ENCODE data around the gene MAP2K5.

Gene MAP2K5

GRCh38 chr15:67828969-67829646 lies 286.6 kb downstream of the MAP2K5 start:
- DNase-seq = no peak

GRCh38 chr15:67829647-67830504 lies 287.4 kb downstream of the MAP2K5 start:
- no peak for DNase-seq

GRCh38 chr15:67831363-67831762 lies 288.9 kb downstream of the MAP2K5 start:
- DNase-seq = no peak

- no peak for DNase-seq
Observed at GRCh38 chr15:67832031-67832551, 289.6 kb downstream of the MAP2K5 start.

GRCh38 chr15:67832897-67833709 lies 290.6 kb downstream of the MAP2K5 start:
- no peak for DNase-seq

- DNase-seq = peak; percentile 64 to 66
Observed at GRCh38 chr15:67833710-67834511, 291.4 kb downstream of the MAP2K5 start.

GRCh38 chr15:67834581-67835296 lies 292.2 kb downstream of the MAP2K5 start:
- no peak for DNase-seq

GRCh38 chr15:67835297-67836133 lies 293.0 kb downstream of the MAP2K5 start:
- no peak for DNase-seq

- no peak for DNase-seq
Observed at GRCh38 chr15:67836134-67836455, 293.6 kb downstream of the MAP2K5 start.

GRCh38 chr15:67836477-67836876 lies 294.0 kb downstream of the MAP2K5 start:
- peak; percentile 44 to 70 for DNase-seq

- no peak for DNase-seq
Observed at GRCh38 chr15:67836955-67837354, 294.5 kb downstream of the MAP2K5 start.

GRCh38 chr15:67838789-67839332 lies 296.4 kb downstream of the MAP2K5 start:
- DNase-seq = peak; percentile 20 to 52

- DNase-seq = peak; percentile 62 to 65
Observed at GRCh38 chr15:67839499-67839928, 297.0 kb downstream of the MAP2K5 start.

GRCh38 chr15:67839929-67840748 lies 297.6 kb downstream of the MAP2K5 start, which contains the start of gene RNU6-1:
TSS of gene RNU6-1 (minus strand) at chr15:67840045.
- DNase-seq = peak; percentile 95

- peak; percentile 49 to 53 for DNase-seq
Observed at GRCh38 chr15:67840749-67841512, 298.4 kb downstream of the MAP2K5 start.

- no peak for DNase-seq
Observed at GRCh38 chr15:67841513-67841762, 298.9 kb downstream of the MAP2K5 start.

GRCh38 chr15:67843092-67843501 lies 300.6 kb downstream of the MAP2K5 start:
- DNase-seq = no peak

- no peak for DNase-seq
Observed at GRCh38 chr15:67843571-67844387, 301.3 kb downstream of the MAP2K5 start.

Data from Kasumi-1 (cell line).